ENCODE results near the gene COBL.

DNA sequence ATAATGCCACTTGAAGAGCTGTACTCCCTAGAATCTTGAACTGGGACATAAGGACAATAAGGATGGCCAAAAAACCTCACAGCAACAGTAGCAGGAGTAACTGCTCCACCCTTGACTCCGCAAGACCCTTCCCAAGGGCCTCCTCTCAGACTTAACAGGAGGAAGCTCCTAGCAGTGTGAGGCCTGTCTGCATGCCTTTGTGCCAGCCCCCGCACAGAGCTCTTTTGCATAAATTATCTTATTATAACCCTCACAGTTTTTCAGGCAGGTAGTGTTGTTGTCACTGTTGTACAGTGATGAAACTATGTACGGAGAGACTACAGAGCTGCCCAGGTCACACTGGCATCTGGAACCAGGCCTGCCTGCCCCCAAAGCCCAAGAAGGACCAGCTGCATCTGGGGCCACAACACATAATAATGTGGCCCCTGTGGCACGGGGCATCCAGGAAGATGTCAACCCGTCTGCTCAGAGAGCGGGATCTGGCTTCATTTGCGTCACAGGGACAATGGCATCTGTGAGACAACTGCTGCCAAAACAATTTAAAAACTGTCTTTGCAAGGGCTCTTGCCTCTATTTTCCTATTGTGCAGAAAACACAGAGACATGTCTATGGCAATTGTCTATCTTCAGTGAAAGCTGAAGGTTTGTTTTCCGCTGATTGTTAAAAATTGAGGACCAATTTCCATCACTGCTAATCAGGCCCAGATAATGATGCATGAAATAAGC, 284.7 kb downstream of the COBL start:
- TF ChIP-seq, protein P1, sequence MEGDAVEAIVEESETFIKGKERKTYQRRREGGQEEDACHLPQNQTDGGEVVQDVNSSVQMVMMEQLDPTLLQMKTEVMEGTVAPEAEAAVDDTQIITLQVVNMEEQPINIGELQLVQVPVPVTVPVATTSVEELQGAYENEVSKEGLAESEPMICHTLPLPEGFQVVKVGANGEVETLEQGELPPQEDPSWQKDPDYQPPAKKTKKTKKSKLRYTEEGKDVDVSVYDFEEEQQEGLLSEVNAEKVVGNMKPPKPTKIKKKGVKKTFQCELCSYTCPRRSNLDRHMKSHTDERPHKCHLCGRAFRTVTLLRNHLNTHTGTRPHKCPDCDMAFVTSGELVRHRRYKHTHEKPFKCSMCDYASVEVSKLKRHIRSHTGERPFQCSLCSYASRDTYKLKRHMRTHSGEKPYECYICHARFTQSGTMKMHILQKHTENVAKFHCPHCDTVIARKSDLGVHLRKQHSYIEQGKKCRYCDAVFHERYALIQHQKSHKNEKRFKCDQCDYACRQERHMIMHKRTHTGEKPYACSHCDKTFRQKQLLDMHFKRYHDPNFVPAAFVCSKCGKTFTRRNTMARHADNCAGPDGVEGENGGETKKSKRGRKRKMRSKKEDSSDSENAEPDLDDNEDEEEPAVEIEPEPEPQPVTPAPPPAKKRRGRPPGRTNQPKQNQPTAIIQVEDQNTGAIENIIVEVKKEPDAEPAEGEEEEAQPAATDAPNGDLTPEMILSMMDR (conservative IDR thresholded peaks at IDR 0.05; ENCODE audit: low read depth, low read length), result no peak
- TF ChIP-seq EZH2phosphoT487 (IDR thresholded peaks at IDR 0.05; ENCODE audit: borderline replicate concordance, low read length) (no peak), EZH2 (IDR thresholded peaks at IDR 0.05; ENCODE audit: low read length, unreplicated experiment) (no peak)

All from PC-3 (cell line).